GM21717 (cell line): ENCODE data around the gene COBL.

Source experiments
- ATAC-seq: cut with Tn5 transposase; IDR thresholded peaks from one replicate; pipeline ENCODE4 v1.9.1; 2021; ENCODE audit warnings: mild to moderate bottlenecking, moderate library complexity; ENCODE audit not compliant: unreplicated experiment

COBL gene

GRCh38 chr7:51029701-51030191, 286.9 kb downstream of the COBL start:
- no peak for ATAC-seq

- ATAC-seq, result no peak
Measured at GRCh38 chr7:51029131-51029530, 287.5 kb downstream of the COBL start.

GRCh38 chr7:51027935-51028830, 288.4 kb downstream of the COBL start:
- no peak for ATAC-seq

- no peak for ATAC-seq
Measured at GRCh38 chr7:51027106-51027934, 289.3 kb downstream of the COBL start.

GRCh38 chr7:51026341-51026740, 290.3 kb downstream of the COBL start:
- ATAC-seq, result no peak

GRCh38 chr7:51025668-51026067, 290.9 kb downstream of the COBL start:
- no peak for ATAC-seq

GRCh38 chr7:51024867-51025266, 291.7 kb downstream of the COBL start:
- no peak for ATAC-seq

- ATAC-seq, result no peak
Measured at GRCh38 chr7:51023547-51023946, 293.1 kb downstream of the COBL start.

GRCh38 chr7:51022821-51023220, 293.8 kb downstream of the COBL start:
- no peak for ATAC-seq

- ATAC-seq, result no peak
Measured at GRCh38 chr7:51021906-51022570, 294.6 kb downstream of the COBL start.

GRCh38 chr7:51020944-51021343, 295.7 kb downstream of the COBL start:
- no peak for ATAC-seq

GRCh38 chr7:51019891-51020870, 296.4 kb downstream of the COBL start:
- no peak for ATAC-seq

GRCh38 chr7:51019191-51019844, 297.3 kb downstream of the COBL start:
- ATAC-seq, result no peak

- ATAC-seq, result no peak
Measured at GRCh38 chr7:51017576-51018535, 298.8 kb downstream of the COBL start.

- ATAC-seq, result no peak
Measured at GRCh38 chr7:51016546-51016945, 300.1 kb downstream of the COBL start.

- ATAC-seq, result no peak
Measured at GRCh38 chr7:51015581-51015980, 301.0 kb downstream of the COBL start.

- no peak for ATAC-seq
Measured at GRCh38 chr7:51014811-51015210, 301.8 kb downstream of the COBL start.

- no peak for ATAC-seq
Measured at GRCh38 chr7:51013861-51014511, 302.6 kb downstream of the COBL start.
